IMR-90 (cell line): Measurements from ENCODE around the gene MCRS1. TPM values are rescaled to one million over a fixed set of nuclear protein-coding genes. Genes with fewer than 3 reads are reported as not detected.
A peak's percentile ranks its signal among the peaks of the same experiment; 100 is the strongest.

Experiments
- ATAC-seq: fragments of 200-7000 bp; cut with Tn5 transposase; 2 replicates; pipeline ENCODE4 v1.9.1; 2020; ENCODE audit warnings: low read depth, mild to moderate bottlenecking, moderate library complexity
- BruUV-seq: library from RNA; stranded (reverse); fragments of 400-500 nt; replicated peaks from 2 replicates; lab custom pipeline; 2021; lab: Mats Ljungman, UMichigan
- CTCF ChIA-PET: fragments of 300-600 bp; formaldehyde crosslinking; extraction: SDS; loops from one replicate; lab custom pipeline; 2021; ENCODE audit warnings: antibody characterized with exemption; lab: Yijun Ruan, JAX
- POLR2A ChIA-PET: fragments of 300-600 bp; sonication (Branson Sonifier 250); formaldehyde crosslinking; loops from one replicate; lab custom pipeline; 2022; ENCODE audit warnings: antibody characterized with exemption; ENCODE audit not compliant: unreplicated experiment; lab: Charles Lee
- DNase-seq: peaks from one replicate; pipeline ENCODE4 v3.0.0; 2013
- H2AFZ ChIP-seq: replicated peaks from 2 replicates; pipeline ENCODE3; 2013; ENCODE audit warnings: low read length, mild to moderate bottlenecking; ENCODE audit not compliant: poor library complexity
- H2AK5ac ChIP-seq: 2 replicates; pipeline ENCODE4 v1.6.1; 2013; ENCODE audit warnings: low read depth, low read length, inconsistent platforms
- H2AK9ac ChIP-seq: replicated peaks from 2 replicates; pipeline ENCODE3; 2013; ENCODE audit warnings: mild to moderate bottlenecking, low read depth, low read length, moderate library complexity; ENCODE audit not compliant: poor library complexity
- H2BK120ac ChIP-seq: 2 replicates; pipeline ENCODE4 v1.6.1; 2013; ENCODE audit warnings: low read depth, low read length, inconsistent platforms
- H2BK15ac ChIP-seq: 3 replicates; pipeline ENCODE4 v1.6.1; 2013; ENCODE audit warnings: low read depth, low read length, inconsistent platforms
- H2BK20ac ChIP-seq: 2 replicates; pipeline ENCODE4 v1.6.1; 2013; ENCODE audit warnings: low read depth, mild to moderate bottlenecking, inconsistent platforms, low read length, moderate library complexity
- H2BK5ac ChIP-seq: 2 replicates; pipeline ENCODE4 v1.6.1; 2013; ENCODE audit warnings: mild to moderate bottlenecking, low read depth, low read length, inconsistent platforms; ENCODE audit not compliant: poor library complexity, severe bottlenecking
- H3K14ac ChIP-seq: replicated peaks from 2 replicates; pipeline ENCODE4 v1.6.1; 2013; ENCODE audit warnings: low read depth, low read length, inconsistent platforms
- H3K18ac ChIP-seq: 2 replicates; pipeline ENCODE4 v1.6.1; 2013; ENCODE audit warnings: low read depth, low read length, control low read depth
- H3K23ac ChIP-seq: 2 replicates; pipeline ENCODE4 v1.6.1; 2013; ENCODE audit warnings: low read depth, low read length, inconsistent platforms
- H3K27ac ChIP-seq: 2 replicates; pipeline ENCODE4 v1.5.1; 2013; ENCODE audit warnings: mild to moderate bottlenecking, control low read depth, low read length; ENCODE audit not compliant: insufficient read depth
- H3K27me3 ChIP-seq: 2 replicates; pipeline ENCODE4 v1.6.1; 2013; ENCODE audit warnings: low read length; ENCODE audit not compliant: control insufficient read depth, insufficient read depth
- H3K36me3 ChIP-seq: 2 replicates; pipeline ENCODE4 v1.6.1; 2013; ENCODE audit warnings: low read length, mixed read lengths; ENCODE audit not compliant: control insufficient read depth, insufficient read depth
- H3K4ac ChIP-seq: 2 replicates; pipeline ENCODE4 v1.6.1; 2013; ENCODE audit warnings: low read depth, low read length, inconsistent platforms
- H3K4me1 ChIP-seq: 2 replicates; pipeline ENCODE4 v1.6.1; 2013; ENCODE audit warnings: low read length, mixed read lengths; ENCODE audit not compliant: control insufficient read depth, insufficient read depth
- H3K4me2 ChIP-seq: 2 replicates; pipeline ENCODE4 v1.6.1; 2013; ENCODE audit warnings: low read depth, mild to moderate bottlenecking, control low read depth, low read length, moderate library complexity
- H3K4me3 ChIP-seq: 2 replicates; pipeline ENCODE4 v1.5.1; 2013; ENCODE audit warnings: low read depth, mild to moderate bottlenecking, control low read depth, low read length, moderate library complexity; ENCODE audit not compliant: insufficient read depth
- H3K56ac ChIP-seq: 2 replicates; pipeline ENCODE4 v1.6.1; 2013; ENCODE audit warnings: low read length, inconsistent platforms; ENCODE audit not compliant: insufficient read depth; ENCODE audit errors: extremely low read depth
- H3K79me1 ChIP-seq, 2 experiments: 2 replicates each; pipeline ENCODE4 v1.6.1; 2013; ENCODE audit warnings: low read length in 2 of 2, inconsistent platforms in 1 of 2, low read depth in 1 of 2
- H3K9ac ChIP-seq: 2 replicates; pipeline ENCODE4 v1.6.1; 2013; ENCODE audit warnings: low read depth, low read length, control low read depth
- H3K9me1 ChIP-seq: 2 replicates; pipeline ENCODE4 v1.6.1; 2013; ENCODE audit warnings: low read length, inconsistent platforms; ENCODE audit not compliant: insufficient read depth
- H3K9me3 ChIP-seq: 2 replicates; pipeline ENCODE4 v1.6.1; 2013; ENCODE audit warnings: low read length; ENCODE audit not compliant: control insufficient read depth, insufficient read depth
- H4K20me1 ChIP-seq: 2 replicates; pipeline ENCODE4 v1.6.1; 2013; ENCODE audit warnings: low read length, inconsistent platforms; ENCODE audit not compliant: insufficient read depth
- H4K5ac ChIP-seq: 2 replicates; pipeline ENCODE4 v1.6.1; 2013; ENCODE audit warnings: mild to moderate bottlenecking, low read depth, low read length, control low read depth
- H4K8ac ChIP-seq, 2 experiments: 2 replicates each; pipeline ENCODE4 v1.6.1; 2013; ENCODE audit warnings: low read depth in 2 of 2, low read length in 2 of 2, control low read depth in 1 of 2, inconsistent platforms in 1 of 2
- H4K91ac ChIP-seq: 2 replicates; pipeline ENCODE4 v1.6.1; 2013; ENCODE audit warnings: low read depth, low read length, inconsistent platforms; ENCODE audit not compliant: insufficient read depth
- FOS ChIP-seq: fragments of 150-350 bp; IDR thresholded peaks from 2 replicates; pipeline ENCODE4 v1.6.1; 2016; ENCODE audit warnings: low read depth, low read length
- MAFK ChIP-seq: IDR thresholded peaks from 2 replicates; pipeline ENCODE4 v1.6.1; 2012; ENCODE audit warnings: low read depth, low read length, improper control_type of control experiment
- NFE2L2 ChIP-seq: fragments of 150-350 bp; IDR thresholded peaks from 2 replicates; pipeline ENCODE4 v1.6.1; 2016; ENCODE audit warnings: low read depth, mild to moderate bottlenecking, low read length
- POLR2A ChIP-seq: IDR thresholded peaks from 2 replicates; pipeline ENCODE4 v1.6.1; 2012; ENCODE audit warnings: mild to moderate bottlenecking, low read depth, low read length
- RFX5 ChIP-seq: IDR thresholded peaks from 2 replicates; pipeline ENCODE4 v1.8.0; 2012; ENCODE audit warnings: low read depth, mild to moderate bottlenecking, low read length, moderate library complexity
- SMC3 ChIP-seq: fragments of 150-350 bp; IDR thresholded peaks from 2 replicates; pipeline ENCODE4 v1.6.1; 2016; ENCODE audit warnings: low read depth, mild to moderate bottlenecking, antibody characterized with exemption, low read length, moderate library complexity
- WGBS, 2 experiments: methylation state at CpG; one replicate each; pipeline versions ENCODE4 v1.1.5 to v1.1.7; 2013; ENCODE audit warnings: missing lambda C conversion rate in 2 of 2; ENCODE audit not compliant: insufficient read length in 1 of 2; ENCODE audit errors: extremely low coverage in 2 of 2; 5-methylcytosine and 5-hydroxymethylcytosine counted together
- dilution Hi-C: fragments of 300-500 bp; cut with HindIII; formaldehyde crosslinking; loops from one replicate; pipeline ENCODE4 v1.14.3; 2018; ENCODE audit warnings: low sequenced_read_pairs; ENCODE audit not compliant: unreplicated experiment
- in situ Hi-C: fragments of 300-500 bp; cut with MboI; formaldehyde crosslinking; loops from 3 replicates; pipeline ENCODE4 v1.14.3; 2019; ENCODE audit warnings: low sequenced_read_pairs, inconsistent platforms, mixed read lengths
- intact Hi-C: fragments of 100-400 bp; cut with micrococcal nuclease; formaldehyde crosslinking; loops from 2 replicates; pipeline ENCODE4 v1.10.0; 2022
- polyA plus RNA-seq, 3 experiments: library from polyadenylated mRNA; depleted of rRNA; stranded (reverse); fragments of >200 nt; gene quantifications; 2 replicates each; pipeline ENCODE4 v1.2.3, GENCODE V29; 2012; ENCODE audit warnings: low replicate concordance in 1 of 3
- total RNA-seq: library from RNA; depleted of rRNA; stranded (reverse); fragments of >200 nt; gene quantifications from 2 replicates; pipeline ENCODE4 v1.2.3, GENCODE V29; 2012
- TF ChIP-seq, protein P1 (sequence below): conservative IDR thresholded peaks from 2 replicates; pipeline ENCODE4 v1.5.1; 2012; ENCODE audit warnings: mild to moderate bottlenecking, low read depth, low read length, improper control_type of control experiment

Gene MCRS1
- total and polyA plus RNA-seq, 2 of the 4 experiments (the other 2 are of a cell fraction) = 72.9 to 73.2 TPM

DNA sequence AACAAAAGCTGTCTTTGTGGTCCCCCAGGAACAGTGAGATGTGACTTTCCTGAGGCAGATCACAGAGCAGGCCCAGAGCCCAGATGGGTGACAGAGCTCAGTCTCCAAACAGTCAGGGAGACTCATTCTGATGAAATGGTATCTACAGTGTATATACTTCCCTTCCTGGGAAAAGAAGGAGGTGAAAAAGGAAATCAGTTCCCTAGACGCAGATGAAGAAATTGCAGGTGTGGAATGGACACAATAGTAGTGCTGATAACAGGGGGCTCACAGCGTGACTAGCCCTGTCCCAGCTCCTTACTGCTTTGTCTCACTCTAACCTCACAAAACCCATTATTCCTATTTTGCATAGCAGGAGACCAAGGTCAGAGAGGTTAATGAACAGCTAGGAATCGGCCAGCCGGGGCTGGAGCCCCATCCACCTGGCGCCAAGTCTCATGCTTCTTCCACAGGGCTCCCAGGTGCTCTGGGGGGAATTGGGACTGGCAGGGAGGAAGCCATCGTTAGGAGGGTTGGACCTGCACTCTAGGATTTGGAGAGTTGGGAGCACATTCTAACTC is 17.2 kb downstream of the MCRS1 start:
- POLR2A ChIA-PET = no interaction called here
- no TSS peak for BruUV-seq
- H2AFZ ChIP-seq = no peak overlapping the region

More for the DNA sequence above, 17.2 kb downstream of the MCRS1 start:
- no peak overlapping the region for H2BK120ac ChIP-seq
- ATAC-seq (no peak), DNase-seq (no peak)
- H4K8ac ChIP-seq = no peak overlapping the region
- H2BK5ac ChIP-seq = no peak overlapping the region
- peaks cover 3% of the 10 kb centered on the region; the same call in 1 of the 2 replicates for H3K4me1 ChIP-seq
- TF ChIP-seq POLR2A (no peak), SMC3 (no peak), NFE2L2 (no peak), FOS (no peak), MAFK (no peak), RFX5 (no peak)
- TF ChIP-seq, protein P1, sequence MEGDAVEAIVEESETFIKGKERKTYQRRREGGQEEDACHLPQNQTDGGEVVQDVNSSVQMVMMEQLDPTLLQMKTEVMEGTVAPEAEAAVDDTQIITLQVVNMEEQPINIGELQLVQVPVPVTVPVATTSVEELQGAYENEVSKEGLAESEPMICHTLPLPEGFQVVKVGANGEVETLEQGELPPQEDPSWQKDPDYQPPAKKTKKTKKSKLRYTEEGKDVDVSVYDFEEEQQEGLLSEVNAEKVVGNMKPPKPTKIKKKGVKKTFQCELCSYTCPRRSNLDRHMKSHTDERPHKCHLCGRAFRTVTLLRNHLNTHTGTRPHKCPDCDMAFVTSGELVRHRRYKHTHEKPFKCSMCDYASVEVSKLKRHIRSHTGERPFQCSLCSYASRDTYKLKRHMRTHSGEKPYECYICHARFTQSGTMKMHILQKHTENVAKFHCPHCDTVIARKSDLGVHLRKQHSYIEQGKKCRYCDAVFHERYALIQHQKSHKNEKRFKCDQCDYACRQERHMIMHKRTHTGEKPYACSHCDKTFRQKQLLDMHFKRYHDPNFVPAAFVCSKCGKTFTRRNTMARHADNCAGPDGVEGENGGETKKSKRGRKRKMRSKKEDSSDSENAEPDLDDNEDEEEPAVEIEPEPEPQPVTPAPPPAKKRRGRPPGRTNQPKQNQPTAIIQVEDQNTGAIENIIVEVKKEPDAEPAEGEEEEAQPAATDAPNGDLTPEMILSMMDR = no peak
- no peak overlapping the region for H3K18ac ChIP-seq
- no peak overlapping the region for H3K56ac ChIP-seq
- H3K27me3 ChIP-seq = peaks cover 64% of the 10 kb centered on the region
- CTCF ChIA-PET = interaction anchor here (0.6 to 0.7 kb wide), 2 partner anchors 16 to 59 kb away, joined by 3 to 5 read pairs; no protein-coding TSS in a partner anchor
- no peak overlapping the region for H3K4me3 ChIP-seq
- dilution Hi-C loops (no loop called here), in situ Hi-C loops (no loop called here), intact Hi-C loops (no loop called here)
- no peak overlapping the region for H2BK15ac ChIP-seq
- no peak overlapping the region for H3K14ac ChIP-seq
- WGBS, 2 experiments = 67% methylated on average over 1 of the region's 6 CpGs; no CpG with 5 or more reads in 1 of the 2 experiments
- H3K36me3 ChIP-seq = no peaks in the 10 kb centered on the region; the same call in 1 of the 2 replicates
- no peaks in the 10 kb centered on the region for H4K20me1 ChIP-seq
- no peaks in the 10 kb centered on the region for H3K9me3 ChIP-seq
- H4K5ac ChIP-seq = no peak overlapping the region
- peak overlapping the region; percentile 78 for H2AK9ac ChIP-seq
- no peak overlapping the region for H3K4me2 ChIP-seq
- H2AK5ac ChIP-seq = no peak overlapping the region
- no peak overlapping the region for H3K4ac ChIP-seq
- H4K91ac ChIP-seq = no peak overlapping the region
- no peaks in the 10 kb centered on the region for H3K79me1 ChIP-seq
- no peak overlapping the region for H3K27ac ChIP-seq
- no peak overlapping the region for H2BK20ac ChIP-seq
- H3K9me1 ChIP-seq = no peaks in the 10 kb centered on the region
- no peak overlapping the region for H3K9ac ChIP-seq
- H3K23ac ChIP-seq = no peak overlapping the region
